Measurements from ENCODE around the gene PCBP3.

PCBP3 gene

DNA sequence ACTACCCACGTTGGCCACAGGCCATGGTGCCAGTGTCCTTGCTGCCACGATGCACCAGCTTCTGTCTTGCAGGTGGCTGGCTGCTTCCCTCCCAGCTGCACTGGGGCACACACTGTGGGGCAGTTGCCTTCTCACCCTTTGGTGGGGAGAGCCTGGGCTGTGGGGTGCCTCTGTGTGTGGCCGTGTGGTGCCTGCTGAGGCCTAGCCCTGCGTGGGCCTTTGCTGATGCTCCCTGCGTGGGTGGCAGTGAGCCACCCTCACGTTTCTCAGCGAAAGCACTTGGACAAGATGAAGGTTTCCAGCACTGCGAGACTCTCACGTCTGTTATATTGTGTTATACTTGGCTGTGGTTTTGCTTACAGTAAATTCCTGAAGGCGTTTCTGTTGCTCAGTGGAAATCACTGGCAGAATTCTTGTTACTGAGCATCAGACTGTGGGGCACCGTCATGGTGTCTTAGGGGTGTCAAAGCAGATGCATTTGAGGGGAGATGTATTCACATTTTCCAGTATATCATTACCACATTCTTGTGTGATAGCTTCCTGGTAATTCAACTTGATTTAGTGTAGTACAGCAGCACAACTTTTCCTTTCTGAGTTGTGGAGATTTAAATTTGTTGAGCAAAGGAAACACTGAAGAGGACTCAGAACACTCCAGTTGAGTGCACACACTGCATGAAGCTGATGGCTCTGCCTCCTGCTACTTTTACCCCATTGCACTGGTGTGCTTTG, 124.7 kb downstream of the PCBP3 start:
- Histone ChIP-seq H3K9me2 (replicated peaks; ENCODE audit: insufficient read depth, low read length) (no peaks in the 10 kb centered on the region), H3K36me3 (ENCODE audit: low read length) (no peaks in the 10 kb centered on the region), H3F3A (ENCODE audit: insufficient read depth) (no peaks in the 10 kb centered on the region), H3K27ac (ENCODE audit: low read depth, low read length) (no peak overlapping the region), H3K9me3 (ENCODE audit: insufficient read depth, low read length) (no peaks in the 10 kb centered on the region), H2AFZ (ENCODE audit: low read depth, low read length, severe bottlenecking) (peak overlapping the region; percentile 9), H3K4me3 (ENCODE audit: insufficient read depth, low read length, poor library complexity, severe bottlenecking) (no peak overlapping the region), H3K4me2 (ENCODE audit: low read depth, low read length, poor library complexity, severe bottlenecking) (no peak overlapping the region), H4K20me1 (ENCODE audit: low read depth, low read length) (no peaks in the 10 kb centered on the region), H3K9ac (ENCODE audit: low read length) (no peak overlapping the region), H3K79me2 (ENCODE audit: insufficient read depth, low read length) (no peaks in the 10 kb centered on the region), H3K27me3 (ENCODE audit: low read length) (no peaks in the 10 kb centered on the region)
- TF ChIP-seq EZH2phosphoT487 (conservative IDR thresholded peaks at IDR 0.05; ENCODE audit: low read length) = no peak
- TF ChIP-seq, protein P1, sequence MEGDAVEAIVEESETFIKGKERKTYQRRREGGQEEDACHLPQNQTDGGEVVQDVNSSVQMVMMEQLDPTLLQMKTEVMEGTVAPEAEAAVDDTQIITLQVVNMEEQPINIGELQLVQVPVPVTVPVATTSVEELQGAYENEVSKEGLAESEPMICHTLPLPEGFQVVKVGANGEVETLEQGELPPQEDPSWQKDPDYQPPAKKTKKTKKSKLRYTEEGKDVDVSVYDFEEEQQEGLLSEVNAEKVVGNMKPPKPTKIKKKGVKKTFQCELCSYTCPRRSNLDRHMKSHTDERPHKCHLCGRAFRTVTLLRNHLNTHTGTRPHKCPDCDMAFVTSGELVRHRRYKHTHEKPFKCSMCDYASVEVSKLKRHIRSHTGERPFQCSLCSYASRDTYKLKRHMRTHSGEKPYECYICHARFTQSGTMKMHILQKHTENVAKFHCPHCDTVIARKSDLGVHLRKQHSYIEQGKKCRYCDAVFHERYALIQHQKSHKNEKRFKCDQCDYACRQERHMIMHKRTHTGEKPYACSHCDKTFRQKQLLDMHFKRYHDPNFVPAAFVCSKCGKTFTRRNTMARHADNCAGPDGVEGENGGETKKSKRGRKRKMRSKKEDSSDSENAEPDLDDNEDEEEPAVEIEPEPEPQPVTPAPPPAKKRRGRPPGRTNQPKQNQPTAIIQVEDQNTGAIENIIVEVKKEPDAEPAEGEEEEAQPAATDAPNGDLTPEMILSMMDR (IDR thresholded peaks at IDR 0.05; ENCODE audit: insufficient read depth, low read length, poor library complexity, severe bottlenecking) = no peak

DNA sequence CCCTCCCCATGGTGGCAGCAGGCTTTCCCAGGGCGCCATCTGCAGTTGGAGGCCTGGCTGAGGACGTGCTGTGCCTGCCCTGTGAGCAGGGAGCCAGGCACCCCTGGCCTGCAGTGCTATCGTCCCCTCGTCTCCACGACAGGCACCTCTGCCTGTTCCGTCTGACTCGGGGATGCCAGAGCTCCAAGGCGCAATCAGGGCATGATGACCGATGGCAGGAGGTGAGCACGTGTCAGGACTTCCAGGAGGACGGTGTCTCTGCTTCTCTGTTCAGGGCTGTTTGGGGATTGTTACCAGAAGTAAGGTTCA, 125.2 kb downstream of the PCBP3 start:
- Histone ChIP-seq H3K9me3 (ENCODE audit: insufficient read depth, low read length) (no peaks in the 10 kb centered on the region), H3K9me2 (replicated peaks; ENCODE audit: insufficient read depth, low read length) (no peaks in the 10 kb centered on the region), H4K20me1 (ENCODE audit: low read depth, low read length) (no peaks in the 10 kb centered on the region), H3K79me2 (ENCODE audit: insufficient read depth, low read length) (no peaks in the 10 kb centered on the region), H3K4me2 (ENCODE audit: low read depth, low read length, poor library complexity, severe bottlenecking) (no peak overlapping the region), H2AFZ (ENCODE audit: low read depth, low read length, severe bottlenecking) (no peak overlapping the region), H3K27ac (ENCODE audit: low read depth, low read length) (no peak overlapping the region), H3K36me3 (ENCODE audit: low read length) (no peaks in the 10 kb centered on the region), H3K27me3 (ENCODE audit: low read length) (no peaks in the 10 kb centered on the region), H3F3A (ENCODE audit: insufficient read depth) (no peaks in the 10 kb centered on the region), H3K4me3 (ENCODE audit: insufficient read depth, low read length, poor library complexity, severe bottlenecking) (no peak overlapping the region), H3K9ac (ENCODE audit: low read length) (no peak overlapping the region)
- TF ChIP-seq, protein P1 (IDR thresholded peaks at IDR 0.05; ENCODE audit: insufficient read depth, low read length, poor library complexity, severe bottlenecking) = no peak
- TF ChIP-seq EZH2phosphoT487 (conservative IDR thresholded peaks at IDR 0.05; ENCODE audit: low read length) = no peak

DNA sequence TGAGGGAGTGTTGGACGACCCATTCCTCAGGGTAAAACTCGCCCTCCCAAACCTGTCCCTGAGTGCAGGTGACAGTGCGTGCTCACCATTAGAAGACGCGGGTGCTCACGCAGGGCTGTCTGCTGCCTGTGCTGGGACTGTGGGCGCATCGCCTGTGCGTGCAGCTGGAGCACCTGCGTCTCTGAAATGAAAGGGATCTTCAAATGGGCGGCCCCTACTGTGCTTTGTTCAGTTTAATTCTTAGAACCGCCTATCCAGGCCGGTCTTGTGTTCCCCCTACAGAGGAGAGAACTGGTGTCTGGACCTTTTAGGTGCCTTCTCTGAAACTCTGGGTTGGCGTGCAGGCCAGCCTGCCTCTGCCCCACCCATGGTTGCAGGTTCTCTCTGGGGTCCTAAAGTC, 125.8 kb downstream of the PCBP3 start:
- Histone ChIP-seq H3K9me3 (ENCODE audit: insufficient read depth, low read length) (no peaks in the 10 kb centered on the region), H3K27ac (ENCODE audit: low read depth, low read length) (no peak overlapping the region), H3K4me2 (ENCODE audit: low read depth, low read length, poor library complexity, severe bottlenecking) (no peak overlapping the region), H3K79me2 (ENCODE audit: insufficient read depth, low read length) (no peaks in the 10 kb centered on the region), H2AFZ (ENCODE audit: low read depth, low read length, severe bottlenecking) (no peak overlapping the region), H3K9ac (ENCODE audit: low read length) (no peak overlapping the region), H3K9me2 (replicated peaks; ENCODE audit: insufficient read depth, low read length) (no peaks in the 10 kb centered on the region), H3F3A (ENCODE audit: insufficient read depth) (no peaks in the 10 kb centered on the region), H3K36me3 (ENCODE audit: low read length) (no peaks in the 10 kb centered on the region), H4K20me1 (ENCODE audit: low read depth, low read length) (no peaks in the 10 kb centered on the region), H3K4me3 (ENCODE audit: insufficient read depth, low read length, poor library complexity, severe bottlenecking) (no peak overlapping the region), H3K27me3 (ENCODE audit: low read length) (no peaks in the 10 kb centered on the region)
- TF ChIP-seq, protein P1 (IDR thresholded peaks at IDR 0.05; ENCODE audit: insufficient read depth, low read length, poor library complexity, severe bottlenecking) = no peak
- TF ChIP-seq EZH2phosphoT487 (conservative IDR thresholded peaks at IDR 0.05; ENCODE audit: low read length) = no peak

Measured in SU-DHL-6 (cell line).